Stimulated activated CD8-positive, alpha-beta memory T cell treated with anti-CD3 and anti-CD28 coated beads, Interleukin-15, amount 100 ng/mL, for 24 hours (primary cell): Measurements from ENCODE around the gene LDB2.

Experiments used
- DNase-seq: peaks from one replicate; pipeline ENCODE4 v3.0.0-alpha.2; 2020; ENCODE audit warnings: low read depth

LDB2 gene

DNA sequence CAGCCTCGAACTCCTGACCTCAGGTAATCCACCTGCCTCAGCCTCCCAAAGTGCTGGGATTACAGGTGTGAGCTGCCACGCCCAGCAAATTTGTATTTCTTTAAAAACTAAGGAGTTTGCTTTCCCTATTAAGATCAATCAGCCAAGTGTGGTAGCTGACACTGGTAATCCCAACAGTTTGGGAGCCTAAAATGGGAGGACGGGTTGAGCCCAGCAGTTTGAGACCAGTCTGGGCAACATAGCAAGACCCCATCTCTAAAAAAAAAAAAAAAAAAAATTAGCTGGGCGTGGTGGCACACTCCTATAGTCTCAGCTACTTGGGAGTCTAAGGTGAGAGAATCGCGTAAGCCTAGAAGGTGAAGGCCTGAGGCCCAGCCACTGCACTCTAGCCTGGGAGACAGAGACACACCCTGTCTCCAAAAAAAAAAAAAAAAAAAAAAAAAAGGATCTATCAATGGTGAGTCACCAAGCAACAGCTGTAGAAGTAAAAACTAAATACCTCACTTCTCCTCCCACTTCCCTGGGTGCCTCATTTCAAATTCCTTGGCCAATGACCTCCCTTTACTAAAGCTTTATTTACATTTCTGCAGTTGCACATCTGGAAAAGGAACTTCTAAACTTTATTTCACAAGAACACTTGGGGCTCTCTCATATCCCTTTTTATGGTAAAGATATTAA is 54.5 kb downstream of the LDB2 start:
- DNase-seq, result no peak

DNA sequence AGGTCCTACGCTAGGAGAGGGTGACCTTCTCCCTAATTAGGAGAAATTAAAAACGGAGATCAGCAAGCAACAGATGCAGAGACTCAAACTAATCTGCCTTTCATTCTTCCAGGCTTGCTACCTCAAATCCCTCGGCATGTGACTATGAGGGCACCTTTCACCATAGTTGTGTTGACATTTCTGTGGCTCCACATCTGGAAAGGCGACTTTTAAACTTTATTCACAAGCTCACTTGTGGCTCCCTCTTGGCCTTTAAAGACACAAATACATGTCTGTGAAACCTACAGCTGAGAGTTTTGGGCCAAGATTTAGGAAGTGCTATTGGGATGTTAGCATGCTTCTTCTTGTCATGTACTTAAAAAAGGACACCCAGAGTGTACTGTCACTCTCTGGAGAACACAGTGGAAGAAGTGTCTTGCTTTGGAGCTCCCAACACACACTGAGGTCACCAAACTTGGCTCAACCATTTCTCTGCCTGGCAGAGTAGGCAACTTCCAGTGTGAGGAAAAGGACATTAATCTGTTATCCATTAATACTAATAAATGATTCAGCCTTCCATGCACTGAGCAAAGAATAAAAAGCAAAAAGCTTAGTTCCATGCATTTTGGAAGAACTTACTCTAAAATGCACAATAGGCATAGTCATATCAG is 60.1 kb downstream of the LDB2 start:
- no peak for DNase-seq

DNA sequence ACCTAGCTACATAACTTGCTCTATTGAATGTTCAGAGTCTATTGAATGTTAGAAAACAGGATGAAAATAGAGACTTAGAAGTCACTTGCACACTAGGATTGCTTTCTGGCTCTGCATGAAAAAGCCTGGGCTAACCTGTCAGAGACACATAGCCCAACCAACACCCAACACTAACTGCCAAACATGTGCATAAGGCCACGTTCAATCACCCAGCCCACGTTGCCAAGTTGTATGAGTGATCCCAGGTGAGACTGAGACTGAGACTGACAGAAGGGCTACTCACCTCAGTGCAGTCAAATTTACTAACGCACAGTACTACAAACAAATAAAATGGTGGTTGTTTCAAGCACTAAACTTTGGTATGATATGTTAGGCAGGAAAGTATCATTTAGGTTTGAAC is 61.0 kb downstream of the LDB2 start:
- no peak for DNase-seq

DNA sequence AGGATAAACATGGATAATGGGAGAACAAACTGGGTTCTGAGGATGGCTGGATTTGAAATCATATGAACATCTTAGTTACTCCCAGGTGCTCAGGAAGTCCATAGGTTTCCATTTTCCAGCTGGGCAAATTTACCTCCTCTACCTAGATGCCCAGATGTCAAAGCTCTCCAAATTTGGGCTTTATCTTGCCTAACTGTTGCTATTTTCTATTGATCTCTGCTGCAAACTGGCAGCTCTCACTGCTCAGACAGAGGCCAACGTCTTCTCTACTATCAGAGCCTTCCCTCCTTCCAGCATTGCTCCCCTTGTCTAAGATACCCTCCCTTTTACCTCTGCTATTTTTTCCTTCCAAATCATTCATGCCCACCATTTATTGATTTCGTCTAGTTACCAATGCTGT is 62.1 kb downstream of the LDB2 start:
- DNase-seq, result no peak

DNA sequence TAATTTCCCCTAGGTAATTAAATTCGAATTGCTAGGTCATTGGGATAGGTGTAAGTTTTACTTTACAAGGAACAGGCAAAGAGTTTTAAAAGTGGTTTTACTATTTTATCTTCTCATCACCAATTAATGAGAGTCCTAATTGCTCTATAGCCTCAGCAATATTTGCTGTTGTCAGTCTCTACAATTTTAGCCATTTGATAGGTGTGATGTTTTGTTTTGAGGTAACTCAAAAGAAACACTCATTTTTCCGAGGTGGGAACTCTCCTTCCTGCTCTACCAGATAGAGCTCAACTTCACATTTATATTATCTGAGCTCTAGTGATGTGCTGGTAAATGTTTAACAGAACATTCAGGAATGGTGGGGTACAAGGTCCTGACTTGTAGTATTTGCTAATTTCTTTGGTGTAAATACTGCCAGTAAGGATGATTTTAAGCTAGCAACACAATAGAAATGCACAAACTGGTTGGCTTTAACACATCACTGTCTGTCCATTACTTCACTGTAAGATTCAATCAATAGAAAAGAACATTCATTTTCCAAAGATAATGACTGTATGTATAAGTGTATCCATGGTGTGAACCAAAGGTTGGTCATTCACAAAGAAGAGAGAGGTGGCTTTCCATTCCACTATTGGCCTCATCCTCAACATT is 62.7 kb downstream of the LDB2 start:
- no peak for DNase-seq

DNA sequence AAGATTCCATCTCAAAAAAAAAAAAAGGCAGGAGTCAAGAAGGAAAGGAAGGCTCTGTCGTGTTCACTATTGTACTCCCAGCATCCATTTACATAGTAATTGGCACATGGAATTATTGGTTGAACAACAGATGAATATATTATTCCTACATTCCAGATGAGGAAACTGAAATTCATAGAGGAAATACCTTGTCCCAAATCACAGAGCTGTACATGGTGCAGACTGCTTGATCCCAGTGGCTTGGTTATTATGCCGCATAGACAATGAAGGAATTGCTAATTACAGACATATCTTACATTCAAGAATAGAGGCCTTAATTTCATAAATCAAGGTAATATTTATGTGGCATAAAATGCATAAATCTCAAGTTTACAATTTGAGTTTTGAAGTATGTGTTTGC is 63.6 kb downstream of the LDB2 start:
- no peak for DNase-seq

DNA sequence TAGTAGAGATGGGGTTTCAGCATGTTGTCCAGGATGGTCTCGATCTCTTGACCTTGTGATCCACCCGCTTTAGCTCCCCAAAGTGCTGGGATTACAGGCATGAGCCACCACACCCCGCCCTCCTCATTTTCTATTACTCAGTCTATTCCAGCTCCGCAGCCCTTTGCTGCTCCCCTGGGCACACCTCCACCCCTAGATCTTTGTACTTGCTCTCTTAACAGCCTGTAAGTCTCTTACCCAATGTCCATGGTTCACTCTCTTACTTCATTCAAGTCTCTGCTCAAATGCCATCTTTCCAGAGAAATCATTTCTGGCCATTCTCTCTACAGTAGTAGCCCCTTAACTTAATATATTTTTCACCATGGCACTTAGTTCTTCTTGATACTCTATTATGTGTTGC is 64.7 kb downstream of the LDB2 start:
- no peak for DNase-seq

DNA sequence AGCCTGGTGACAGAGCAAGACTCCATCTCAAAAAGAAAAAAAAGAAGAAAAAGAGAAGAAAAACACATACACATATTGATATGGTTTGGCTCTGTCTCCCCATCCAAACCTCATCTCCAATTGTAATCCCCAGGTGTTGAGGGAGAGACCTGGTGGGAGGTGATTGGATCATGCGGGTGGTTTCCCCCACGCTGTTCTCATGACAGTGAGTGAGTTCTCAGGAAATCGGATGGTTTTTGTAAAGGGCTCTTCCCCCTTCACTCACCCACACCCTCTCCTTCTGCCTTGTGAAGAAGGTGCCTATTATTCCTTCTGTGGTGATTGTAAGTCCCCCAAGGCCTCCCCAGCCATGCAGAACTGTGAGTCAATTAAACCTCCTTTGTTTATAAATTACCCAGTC is 68.4 kb downstream of the LDB2 start:
- no peak for DNase-seq

DNA sequence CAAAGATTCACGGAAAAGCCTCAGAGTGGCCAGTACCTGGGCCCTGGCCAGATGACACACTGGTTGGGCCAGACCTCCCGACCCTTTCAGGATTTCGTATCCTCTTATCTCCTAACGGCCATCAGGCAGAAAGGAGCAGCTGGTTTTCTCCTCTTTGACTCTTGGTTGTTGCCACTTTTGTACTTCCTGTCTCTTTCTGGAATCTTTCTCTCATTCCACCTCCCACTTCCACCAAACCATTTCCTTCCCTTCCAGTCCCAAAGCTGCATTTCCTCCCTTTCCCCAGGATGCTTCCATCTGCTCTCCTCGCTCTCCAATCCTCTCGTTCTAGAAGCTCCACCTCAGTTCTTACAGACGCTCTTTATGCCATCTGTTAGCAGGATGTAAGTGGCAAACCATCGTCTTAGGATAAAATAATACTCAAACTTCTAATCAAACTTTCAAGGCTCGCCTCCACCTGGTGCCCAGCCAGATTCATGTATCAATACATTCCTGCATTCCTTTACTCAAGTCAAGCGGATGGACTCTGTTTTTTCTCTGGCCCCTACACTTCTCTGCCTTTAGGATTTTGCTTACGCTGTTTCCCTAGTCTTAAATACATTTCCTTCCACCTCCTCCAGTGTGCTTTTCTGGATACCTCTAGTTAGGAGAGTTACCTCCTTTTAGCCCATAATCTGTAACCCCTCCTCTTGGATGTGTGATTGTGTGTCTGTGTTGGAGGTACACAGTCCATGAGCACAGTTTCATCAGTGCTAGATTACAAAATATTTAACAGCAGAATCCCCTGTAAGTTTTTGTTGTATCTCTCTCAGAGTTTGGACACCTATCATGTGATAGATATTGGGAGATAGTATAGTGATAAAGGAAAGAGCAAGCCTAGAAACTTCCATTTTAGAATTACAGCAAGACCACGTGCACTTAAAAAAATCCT is 70.4 kb downstream of the LDB2 start:
- DNase-seq, result no peak

DNA sequence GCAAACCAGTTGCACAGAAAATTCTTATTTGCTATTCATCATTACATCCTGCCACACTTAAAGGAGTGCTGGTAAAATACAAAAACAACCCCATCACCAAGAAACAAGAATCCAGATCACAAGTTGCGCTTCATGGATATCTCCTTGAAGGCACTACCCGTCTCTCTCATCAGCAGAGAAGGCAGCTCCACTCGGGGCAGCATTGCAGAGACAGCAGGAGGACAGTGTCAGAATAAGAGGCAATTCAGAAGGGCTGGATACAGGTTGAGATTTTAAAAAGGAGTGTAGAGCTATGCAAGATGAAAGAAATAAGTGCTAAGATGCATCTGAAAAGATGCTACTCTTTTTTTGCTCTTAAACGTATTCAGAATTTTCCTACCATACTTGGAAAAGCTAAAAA is 71.4 kb downstream of the LDB2 start:
- DNase-seq, result no peak

DNA sequence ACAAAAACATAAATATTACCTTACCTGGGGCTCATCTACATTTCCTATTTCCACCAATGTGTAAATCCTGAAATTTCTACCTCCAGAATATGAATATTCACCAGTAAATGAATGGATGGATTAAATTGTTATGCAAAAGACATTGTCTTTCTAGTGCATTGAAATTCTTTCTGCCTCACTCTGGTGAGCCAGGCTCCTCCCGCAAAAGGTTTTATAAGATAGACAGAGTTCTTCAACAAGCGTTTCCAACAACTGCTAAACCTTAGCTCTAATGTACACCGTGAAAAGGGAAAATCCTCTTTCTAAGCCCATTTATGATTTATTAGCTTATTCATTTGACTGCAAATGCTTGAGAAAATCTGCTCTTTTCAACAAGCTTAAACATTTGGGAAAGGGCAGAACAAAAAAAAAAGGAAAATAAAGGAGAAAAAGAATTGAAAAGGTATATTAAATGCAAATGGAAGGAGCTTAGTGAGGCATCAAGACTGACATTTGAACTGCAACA is 72.0 kb downstream of the LDB2 start:
- DNase-seq, result no peak

DNA sequence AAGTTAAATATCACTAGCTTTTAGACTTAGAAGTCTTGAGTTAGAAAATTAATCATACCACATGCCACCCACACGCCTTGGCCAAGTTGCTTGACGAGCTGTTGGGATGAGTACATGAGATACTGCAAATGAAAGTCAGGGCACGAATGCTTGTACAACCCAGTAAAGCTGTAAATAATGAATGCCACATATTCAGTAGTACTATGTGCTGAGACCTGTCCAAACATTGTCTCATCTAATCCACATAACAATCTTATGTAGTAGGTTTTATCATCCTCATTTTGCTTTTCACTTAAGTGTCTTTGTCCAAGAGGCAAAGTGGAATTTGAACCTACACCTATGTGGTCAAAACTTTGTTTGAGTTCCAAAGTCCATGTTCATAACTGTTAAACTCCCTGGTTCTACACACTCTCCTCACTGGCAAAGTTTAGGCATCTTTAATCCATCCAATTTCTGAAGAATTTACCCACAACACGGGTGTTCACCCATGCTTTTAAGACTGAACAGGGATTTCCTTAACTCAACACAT is 74.1 kb downstream of the LDB2 start:
- no peak for DNase-seq

DNA sequence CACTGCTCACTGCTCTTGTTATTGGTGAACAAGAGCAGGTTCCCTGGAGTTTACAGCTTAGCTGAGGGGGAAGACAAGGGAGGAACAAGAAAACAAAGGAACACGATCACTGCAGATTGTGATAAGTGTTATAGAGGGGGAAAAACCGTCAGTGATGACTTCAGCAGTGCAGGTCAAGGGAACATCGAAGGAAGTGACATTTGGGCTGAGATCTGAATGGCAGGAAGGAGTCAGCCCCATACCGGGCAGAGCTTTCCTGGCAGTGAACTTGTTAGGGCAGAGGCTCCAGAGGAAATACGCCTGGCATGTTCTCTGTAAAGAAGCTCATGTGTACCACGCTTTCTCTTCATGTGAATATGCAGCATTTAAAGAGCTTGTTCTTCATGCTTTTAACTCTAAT is 78.1 kb downstream of the LDB2 start:
- no peak for DNase-seq

DNA sequence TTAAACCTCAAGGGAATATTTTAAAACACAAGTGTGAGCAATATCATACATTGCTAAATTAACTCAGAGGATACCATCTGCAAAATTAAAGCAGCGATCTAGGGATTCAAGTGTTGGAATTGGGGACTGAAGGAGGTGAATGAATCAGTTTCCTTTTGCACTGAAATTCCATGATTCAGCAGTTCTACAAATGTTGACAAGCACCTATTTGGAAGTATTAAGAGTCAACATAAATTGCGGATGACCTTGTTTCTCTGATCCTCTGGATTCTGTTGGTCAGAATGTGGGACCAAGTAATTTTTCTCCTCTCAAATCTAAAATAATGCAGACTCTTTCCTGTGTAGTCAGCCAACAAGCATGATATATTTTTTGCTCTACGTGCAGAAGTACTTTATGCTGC is 78.8 kb downstream of the LDB2 start:
- DNase-seq, result no peak

DNA sequence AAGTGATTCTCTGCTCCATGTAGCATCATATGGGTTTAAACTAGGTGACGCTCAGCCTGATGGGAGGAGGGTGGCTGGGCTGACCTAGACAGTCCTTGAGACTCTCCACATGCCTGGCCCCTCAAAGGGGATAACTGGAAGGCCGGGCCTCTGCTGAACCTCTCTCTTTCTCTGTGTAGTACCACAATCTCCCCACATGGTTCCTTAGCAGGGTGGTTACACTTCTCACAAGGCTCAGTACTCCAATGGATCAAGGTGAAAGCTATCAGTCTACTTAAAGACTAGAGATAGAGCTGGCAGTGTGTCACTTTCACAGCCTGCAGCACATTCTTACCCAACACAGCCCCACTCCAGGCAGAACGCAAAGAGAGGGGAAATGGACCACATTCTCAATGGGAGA is 80.4 kb downstream of the LDB2 start:
- DNase-seq, result no peak

DNA sequence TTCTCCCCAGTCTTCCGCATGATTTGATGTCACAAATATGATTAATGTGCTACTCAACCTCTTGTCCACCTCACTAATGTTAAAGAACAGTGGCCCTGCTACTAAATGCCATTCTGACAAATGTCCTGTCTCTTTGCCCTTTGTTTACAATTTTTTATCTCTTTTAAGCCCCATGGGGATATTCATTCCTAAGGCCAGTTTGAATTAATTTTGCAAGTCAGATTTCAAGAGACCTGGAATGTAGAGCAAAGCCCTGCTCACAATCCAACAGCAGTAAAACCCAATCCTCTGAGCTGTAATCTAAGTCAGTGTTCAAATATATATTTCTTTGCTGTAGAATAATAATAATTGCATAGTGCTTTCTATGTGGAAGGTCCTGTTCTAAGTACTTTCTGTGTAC is 81.2 kb downstream of the LDB2 start:
- no peak for DNase-seq

DNA sequence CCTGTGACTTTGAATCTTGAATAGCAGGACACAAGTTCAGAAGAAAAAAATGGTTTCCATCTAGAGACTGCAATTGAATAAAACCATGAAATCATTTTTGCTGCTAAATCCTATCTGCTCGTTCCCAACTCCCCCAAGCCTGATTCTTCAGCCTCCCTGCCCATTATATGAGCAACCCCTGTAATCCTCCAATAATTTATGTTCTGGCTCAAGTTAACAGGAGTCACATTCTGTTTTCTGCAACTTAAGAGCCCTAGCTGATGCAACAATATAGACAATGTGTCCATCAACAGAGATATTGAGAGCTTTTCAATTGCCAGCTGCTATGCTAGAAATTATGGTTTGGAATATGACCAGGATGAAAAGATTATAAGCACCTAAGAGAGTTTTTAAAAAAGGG is 84.1 kb downstream of the LDB2 start:
- DNase-seq, result no peak

DNA sequence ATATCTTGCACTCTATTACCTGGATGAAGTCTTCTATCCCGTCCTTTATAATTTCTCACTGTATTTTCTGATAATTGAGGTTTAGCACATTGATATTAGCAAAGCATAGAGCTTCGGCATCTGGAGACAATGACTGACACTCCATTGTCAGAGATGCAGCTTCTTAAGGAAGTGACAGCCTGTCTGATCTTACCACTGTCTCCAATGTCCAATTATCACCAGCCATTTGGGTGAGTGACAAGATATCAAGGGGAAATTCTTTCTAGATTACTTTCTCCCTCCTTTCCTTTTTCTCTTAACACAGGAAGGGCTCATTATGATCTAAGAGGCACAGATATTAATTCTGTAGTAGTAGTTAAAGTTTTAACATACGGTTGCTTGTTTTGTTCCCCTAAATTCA is 86.4 kb downstream of the LDB2 start:
- DNase-seq, result no peak

DNA sequence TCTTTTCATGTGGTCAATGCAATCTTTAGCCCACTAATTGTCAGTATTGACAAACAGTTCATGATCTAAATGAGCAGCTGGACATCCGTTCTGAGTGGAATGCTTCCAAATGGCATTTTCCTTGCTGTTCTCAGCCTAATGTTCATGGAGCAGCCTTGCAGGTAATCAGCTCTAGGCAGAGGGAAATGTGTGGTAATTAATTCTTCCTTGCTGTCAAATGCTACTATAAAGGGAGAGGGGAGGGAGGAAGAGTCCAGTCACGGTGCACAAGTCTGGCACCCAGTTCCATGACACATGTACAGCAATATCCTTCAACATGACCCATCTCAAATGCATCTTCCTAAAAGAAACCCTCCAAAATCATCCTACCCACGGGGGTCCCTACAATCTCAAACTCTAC is 88.5 kb downstream of the LDB2 start:
- DNase-seq, result no peak

DNA sequence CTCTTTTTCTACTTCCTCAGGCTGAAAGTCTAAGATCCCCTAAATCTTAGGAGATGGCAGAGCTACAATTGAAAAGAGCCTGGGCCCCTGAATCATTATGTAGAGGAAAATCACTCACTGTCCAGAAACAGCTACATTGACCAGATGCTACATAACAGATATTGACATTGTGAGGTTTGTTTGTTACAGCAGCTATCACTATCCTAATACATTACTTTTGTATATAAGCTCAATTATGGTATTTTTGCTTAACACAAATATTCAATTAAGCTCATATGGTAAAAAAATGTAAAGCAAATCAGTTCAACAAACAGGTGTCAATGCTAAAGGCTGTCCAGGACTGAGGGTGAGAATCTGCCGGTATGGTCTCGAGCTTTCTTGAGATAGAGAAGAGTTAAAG is 89.4 kb downstream of the LDB2 start:
- DNase-seq, result no peak

DNA sequence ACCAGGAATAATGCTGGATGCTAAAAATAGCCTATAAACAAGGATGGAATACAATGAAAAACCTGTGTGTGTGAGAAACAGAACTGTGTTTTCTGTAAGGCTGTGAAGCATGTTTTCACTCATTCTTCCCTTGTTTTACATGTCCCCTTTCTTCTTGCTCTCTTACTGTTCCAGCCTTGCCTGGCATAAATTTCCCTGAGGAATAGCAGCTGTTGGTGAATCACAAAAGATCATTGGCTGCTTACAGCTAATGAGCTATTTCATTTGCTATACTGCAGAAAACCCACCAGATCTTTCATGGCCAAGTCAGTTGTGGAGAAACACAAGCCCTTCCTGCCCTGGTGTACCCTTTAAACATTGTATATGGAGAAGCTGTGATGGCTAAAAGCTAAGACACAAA is 91.1 kb downstream of the LDB2 start:
- no peak for DNase-seq

DNA sequence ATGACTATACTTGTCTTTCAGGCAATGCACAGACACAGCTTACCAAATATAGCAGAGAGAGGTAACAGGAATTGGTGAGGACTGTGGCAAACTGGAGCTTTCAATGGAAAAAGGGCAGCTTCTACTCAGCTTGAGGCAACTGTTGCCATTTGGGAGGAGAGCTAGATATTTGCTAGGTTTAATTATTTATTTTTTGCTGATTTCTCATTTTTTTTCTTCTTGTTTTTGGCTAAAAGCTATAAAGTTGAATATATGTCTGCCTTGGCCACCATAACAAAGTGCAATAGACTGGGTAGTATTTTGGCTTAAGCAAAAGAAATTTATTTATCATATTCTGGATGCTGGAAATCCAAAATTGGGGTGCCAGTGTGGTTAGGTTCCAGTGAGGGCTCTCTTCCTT is 93.9 kb downstream of the LDB2 start:
- no peak for DNase-seq
